Muscle layer of colon (tissue), 2 donors: Measurements from ENCODE around the gene HYOU1.
"Not testable (repeated sequence)": the region's sequence is repeated elsewhere in the genome, so short reads cannot be mapped to it uniquely, and the experiment has no call there.

Source experiments
- H3K27ac ChIP-seq: one replicate; pipeline ENCODE4 v1.7.0; 2013; ENCODE audit warnings: low read depth, mild to moderate bottlenecking, low read length, moderate library complexity
- H3K27me3 ChIP-seq, 2 donors: one replicate each; pipeline ENCODE4 v1.7.0; 2013; ENCODE audit warnings: low read length in 2 of 2, mild to moderate bottlenecking in 2 of 2; ENCODE audit not compliant: insufficient read depth in 2 of 2, control insufficient read depth in 1 of 2
- H3K36me3 ChIP-seq: one replicate; pipeline ENCODE4 v1.7.0; 2013; ENCODE audit warnings: mild to moderate bottlenecking, low read length; ENCODE audit not compliant: insufficient read depth
- H3K4me1 ChIP-seq: one replicate; pipeline ENCODE4 v1.7.0; 2013; ENCODE audit warnings: mild to moderate bottlenecking, low read length; ENCODE audit not compliant: insufficient read depth
- H3K4me3 ChIP-seq, 2 donors: one replicate each; pipeline ENCODE4 v1.7.0; 2013; ENCODE audit warnings: low read length in 2 of 2, low read depth in 1 of 2, mild to moderate bottlenecking in 1 of 2, moderate library complexity in 1 of 2
- H3K9ac ChIP-seq: one replicate; pipeline ENCODE4 v1.7.0; 2013; ENCODE audit warnings: low read length
- H3K9me3 ChIP-seq: one replicate; pipeline ENCODE4 v1.7.0; 2013; ENCODE audit warnings: mild to moderate bottlenecking, low read length
- donor health status: abdominal sarcoma.
- donor health status: Adenocarcinoma of cecum.

HYOU1 gene

DNA sequence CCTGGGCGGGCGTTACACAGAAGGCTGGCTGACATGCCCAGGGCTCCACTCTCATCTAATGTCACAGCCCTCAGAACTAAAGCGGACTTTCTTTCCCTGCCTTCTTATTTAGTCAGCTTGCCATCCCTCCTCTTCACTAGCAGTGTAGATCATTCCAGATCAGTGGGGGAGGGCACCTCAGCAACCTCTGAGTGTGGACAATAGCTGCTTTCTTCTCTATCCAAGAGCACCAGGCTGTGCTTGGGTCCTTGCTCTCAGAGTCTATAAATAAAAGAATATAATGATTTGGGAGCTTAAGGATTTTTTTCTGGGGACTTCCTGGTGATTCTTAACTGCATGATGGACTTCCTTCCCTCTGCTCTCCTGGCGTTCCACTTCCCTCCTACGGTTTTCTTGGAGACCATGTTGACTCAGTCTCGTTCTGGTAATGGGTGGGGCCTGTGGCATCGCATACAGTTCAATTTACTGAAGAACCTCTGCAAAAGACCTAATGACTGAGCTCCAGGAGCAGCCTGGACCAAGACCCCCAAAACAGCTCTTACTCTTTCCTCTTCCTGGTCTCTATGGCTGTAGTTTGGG, 24.8 kb upstream of the HYOU1 start:
- Histone ChIP-seq H3K27me3 (no peaks in the 10 kb centered on the region), H3K4me1 (peaks cover 14% of the 10 kb centered on the region), H3K9me3 (no peaks in the 10 kb centered on the region), H3K36me3 (peaks cover 54% of the 10 kb centered on the region), H3K4me3 (no peak overlapping the region), H3K9ac (no peak overlapping the region), H3K27ac (no peak overlapping the region)

DNA sequence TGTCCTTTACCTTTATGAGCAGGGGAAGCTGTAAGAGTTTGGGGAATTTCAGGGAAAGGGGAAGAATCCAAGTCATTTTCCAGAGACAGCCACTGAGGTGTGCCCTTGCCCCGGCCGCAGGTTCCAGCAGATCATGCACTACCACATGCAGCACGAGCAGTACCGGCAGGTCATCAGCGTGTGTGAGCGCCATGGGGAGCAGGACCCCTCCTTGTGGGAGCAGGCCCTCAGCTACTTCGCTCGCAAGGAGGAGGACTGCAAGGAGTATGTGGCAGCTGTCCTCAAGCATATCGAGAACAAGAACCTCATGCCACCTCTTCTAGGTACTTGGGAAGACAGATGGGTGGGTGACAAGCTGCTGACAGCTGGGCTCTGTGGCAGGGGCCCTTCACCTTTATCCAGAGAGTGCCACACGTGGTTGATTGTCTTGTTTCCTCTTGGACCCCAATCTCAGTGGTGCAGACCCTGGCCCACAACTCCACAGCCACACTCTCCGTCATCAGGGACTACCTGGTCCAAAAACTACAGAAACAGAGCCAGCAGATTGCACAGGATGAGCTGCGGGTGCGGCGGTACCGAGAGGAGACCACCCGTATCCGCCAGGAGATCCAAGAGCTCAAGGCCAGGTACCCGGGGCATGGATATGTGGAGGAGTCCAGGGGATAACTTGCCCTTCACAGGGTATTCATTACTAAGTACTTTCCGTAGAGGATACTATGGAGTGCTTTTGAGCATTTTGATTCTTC, 21.8 kb upstream of the HYOU1 start:
- Histone ChIP-seq H3K27me3 (no peaks in the 10 kb centered on the region), H3K36me3 (peaks cover 67% of the 10 kb centered on the region), H3K9me3 (no peaks in the 10 kb centered on the region), H3K4me3 (no peak overlapping the region), H3K4me1 (no peaks in the 10 kb centered on the region), H3K27ac (no peak overlapping the region), H3K9ac (no peak overlapping the region)

DNA sequence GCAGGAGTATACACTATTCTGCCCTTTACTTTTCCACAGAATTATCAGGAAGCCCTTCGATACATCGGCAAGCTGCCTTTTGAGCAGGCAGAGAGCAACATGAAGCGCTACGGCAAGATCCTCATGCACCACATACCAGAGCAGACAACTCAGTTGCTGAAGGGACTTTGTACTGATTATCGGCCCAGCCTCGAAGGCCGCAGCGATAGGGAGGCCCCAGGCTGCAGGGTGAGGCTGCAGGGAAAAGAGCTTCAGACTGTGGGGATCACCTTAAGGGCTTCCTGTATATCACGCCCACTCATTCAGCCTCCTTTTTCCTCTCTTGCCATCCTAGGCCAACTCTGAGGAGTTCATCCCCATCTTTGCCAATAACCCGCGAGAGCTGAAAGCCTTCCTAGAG, 20.8 kb upstream of the HYOU1 start:
- no peaks in the 10 kb centered on the region for H3K4me1 ChIP-seq
- H3K9ac ChIP-seq, result no peak overlapping the region
- H3K4me3 ChIP-seq, result no peak overlapping the region
- peaks cover 77% of the 10 kb centered on the region for H3K36me3 ChIP-seq
- no peak overlapping the region for H3K27ac ChIP-seq
- no peaks in the 10 kb centered on the region for H3K9me3 ChIP-seq
- H3K27me3 ChIP-seq, result no peaks in the 10 kb centered on the region

DNA sequence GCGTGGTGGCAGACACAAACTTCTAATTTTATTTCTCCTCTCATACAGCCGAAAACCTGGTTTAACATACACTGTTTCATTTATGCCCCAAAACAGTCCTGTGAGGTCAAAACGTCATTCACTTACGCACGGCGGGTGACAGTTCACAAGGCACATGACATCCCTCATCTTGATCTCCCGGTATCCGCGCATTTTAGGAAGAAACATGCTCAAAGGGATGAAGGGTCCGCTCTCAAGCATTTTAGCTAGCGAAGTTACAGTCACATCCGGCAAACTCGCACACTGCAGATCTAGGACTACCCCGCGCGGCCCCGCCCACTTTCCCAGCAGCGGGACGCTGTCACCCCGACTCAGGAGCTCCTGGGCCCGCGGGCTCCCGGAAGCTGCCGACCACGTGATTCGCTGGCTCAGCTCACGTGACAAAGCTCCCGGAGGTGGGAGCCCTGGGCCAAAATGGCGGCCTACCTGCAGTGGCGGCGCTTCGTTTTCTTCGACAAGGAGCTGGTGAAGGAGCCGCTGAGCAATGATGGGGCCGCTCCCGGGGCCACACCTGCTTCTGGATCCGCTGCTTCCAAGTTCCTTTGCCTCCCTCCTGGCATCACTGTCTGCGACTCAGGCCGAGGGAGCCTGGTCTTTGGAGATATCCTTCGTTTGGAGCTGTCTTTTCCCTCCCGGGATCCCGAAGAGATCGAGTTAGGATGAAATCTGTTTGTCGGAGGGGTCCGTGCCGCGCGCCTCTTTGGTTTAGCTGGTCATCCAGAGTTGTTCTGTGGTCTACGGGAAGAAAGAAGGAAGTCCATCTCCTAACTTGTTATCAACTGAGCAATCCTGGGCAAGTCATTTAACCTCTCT, 10.6 kb upstream of the HYOU1 start, which contains the start of gene VPS11:
Gene VPS11, plus strand, starts transcription at position 448 of the 852 bp plus-strand sequence. Its CDS starts 6 bp downstream, at position 454.
- H3K4me1 ChIP-seq, result peaks cover 22% of the 10 kb centered on the region
- H3K9ac ChIP-seq, result peak within 1 kb of the TSS; percentile 93
- H3K27me3 ChIP-seq, result no peaks in the 10 kb centered on the region
- peak within 1 kb of the TSS; percentile 95 for H3K27ac ChIP-seq
- peak within 1 kb of the TSS; percentile 51 to 100 for H3K4me3 ChIP-seq
- peaks cover 18% of the 10 kb centered on the region for H3K36me3 ChIP-seq
- no peaks in the 10 kb centered on the region for H3K9me3 ChIP-seq

DNA sequence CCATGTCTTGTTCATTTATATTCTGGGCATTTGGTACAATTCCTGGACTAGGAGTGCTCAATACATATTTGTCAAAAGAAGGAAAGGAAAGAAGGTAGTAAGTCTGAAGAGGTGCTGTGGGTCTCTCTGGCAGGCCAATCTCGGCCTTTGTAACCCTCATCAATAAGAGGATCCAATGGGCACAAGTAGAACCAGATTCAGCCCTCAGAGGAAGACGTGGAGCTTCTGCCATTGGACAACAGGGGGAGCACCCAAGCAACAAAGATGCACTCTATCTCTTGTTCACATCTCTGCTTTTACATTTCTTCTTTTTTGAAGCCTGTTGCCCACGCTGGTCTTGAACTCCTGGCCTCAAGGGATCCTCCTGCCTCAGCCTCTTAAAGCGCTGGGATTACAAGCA, 8.4 kb upstream of the HYOU1 start:
- H3K4me1 ChIP-seq, result peaks cover 22% of the 10 kb centered on the region
- H3K4me3 ChIP-seq, result no peak overlapping the region
- no peaks in the 10 kb centered on the region for H3K9me3 ChIP-seq
- no peak overlapping the region for H3K9ac ChIP-seq
- no peaks in the 10 kb centered on the region for H3K27me3 ChIP-seq
- peaks cover 4% of the 10 kb centered on the region for H3K36me3 ChIP-seq
- no peak overlapping the region for H3K27ac ChIP-seq

DNA sequence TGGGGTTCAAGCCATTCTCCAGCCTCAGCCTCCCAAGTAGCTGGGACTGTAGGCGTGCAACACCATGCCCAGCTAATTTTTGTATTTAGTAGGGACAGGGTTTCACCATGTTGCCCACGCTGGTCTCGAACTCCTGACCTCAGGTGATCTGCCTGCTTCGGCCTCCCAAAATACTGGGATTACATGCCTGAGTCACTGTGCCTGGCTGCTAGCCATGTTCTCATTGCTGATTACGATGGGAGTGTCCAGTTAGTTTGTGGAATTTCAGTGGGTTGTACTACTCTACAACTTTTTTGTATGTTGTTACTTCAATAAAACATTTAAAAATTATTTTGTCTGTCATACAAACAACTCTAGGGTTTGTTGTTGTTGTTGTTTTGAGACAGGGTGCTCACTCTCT, 5.8 kb upstream of the HYOU1 start:
- no peak overlapping the region for H3K4me3 ChIP-seq
- H3K4me1 ChIP-seq, result peaks cover 13% of the 10 kb centered on the region
- no peak overlapping the region for H3K9ac ChIP-seq
- no peaks in the 10 kb centered on the region for H3K27me3 ChIP-seq
- no peaks in the 10 kb centered on the region for H3K36me3 ChIP-seq
- no peak overlapping the region for H3K27ac ChIP-seq
- H3K9me3 ChIP-seq, result no peaks in the 10 kb centered on the region

DNA sequence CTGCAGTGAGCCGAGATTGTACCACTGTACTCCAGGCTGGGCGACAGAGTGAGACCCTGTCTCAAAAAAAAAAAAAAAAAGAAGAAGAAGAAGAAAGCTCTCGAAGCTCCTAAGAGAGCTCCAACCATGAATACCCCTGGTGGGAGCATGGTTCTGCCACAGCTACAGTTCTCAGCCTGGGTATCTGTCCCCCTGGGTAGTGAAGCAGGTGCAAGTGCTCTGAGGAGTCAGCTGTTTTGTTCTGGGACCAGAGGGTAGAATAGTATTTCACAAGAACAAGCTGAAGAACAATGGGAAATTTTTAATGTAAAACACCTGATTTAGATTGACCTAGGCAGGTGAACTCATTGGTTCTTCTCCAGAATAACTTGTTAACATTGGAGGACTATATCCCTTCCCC, 4.3 kb upstream of the HYOU1 start:
- Histone ChIP-seq H3K9ac (no peak overlapping the region), H3K9me3 (no peaks in the 10 kb centered on the region), H3K36me3 (no peaks in the 10 kb centered on the region), H3K27ac (no peak overlapping the region), H3K4me3 (no peak overlapping the region), H3K27me3 (no peaks in the 10 kb centered on the region), H3K4me1 (peaks cover 8% of the 10 kb centered on the region)

DNA sequence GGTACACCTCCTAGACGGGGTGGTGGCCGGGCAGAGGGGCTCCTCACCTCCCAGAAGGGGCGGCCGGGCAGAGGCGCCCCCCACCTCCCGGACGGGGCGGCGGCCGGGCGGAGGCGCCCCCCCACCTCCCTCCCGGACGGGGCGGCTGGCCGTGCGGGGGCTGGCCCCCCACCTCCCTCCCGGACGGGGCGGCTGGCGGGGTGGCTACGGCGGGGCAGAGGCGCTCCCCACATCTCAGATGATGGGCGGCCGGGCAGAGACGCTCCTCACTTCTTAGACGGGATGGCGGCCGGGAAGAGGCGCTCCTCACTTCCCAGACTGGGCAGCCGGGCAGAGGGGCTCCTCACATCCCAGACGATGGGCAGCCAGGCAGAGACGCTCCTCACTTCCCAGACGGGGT, 2.1 kb upstream of the HYOU1 start:
- not testable (repeated sequence) for H3K9me3 ChIP-seq, H3K9ac ChIP-seq, H3K27me3 ChIP-seq, H3K4me3 ChIP-seq, H3K27ac ChIP-seq
- peaks cover 14% of the 10 kb centered on the region for H3K4me1 ChIP-seq
- peaks cover 10% of the 10 kb centered on the region for H3K36me3 ChIP-seq

DNA sequence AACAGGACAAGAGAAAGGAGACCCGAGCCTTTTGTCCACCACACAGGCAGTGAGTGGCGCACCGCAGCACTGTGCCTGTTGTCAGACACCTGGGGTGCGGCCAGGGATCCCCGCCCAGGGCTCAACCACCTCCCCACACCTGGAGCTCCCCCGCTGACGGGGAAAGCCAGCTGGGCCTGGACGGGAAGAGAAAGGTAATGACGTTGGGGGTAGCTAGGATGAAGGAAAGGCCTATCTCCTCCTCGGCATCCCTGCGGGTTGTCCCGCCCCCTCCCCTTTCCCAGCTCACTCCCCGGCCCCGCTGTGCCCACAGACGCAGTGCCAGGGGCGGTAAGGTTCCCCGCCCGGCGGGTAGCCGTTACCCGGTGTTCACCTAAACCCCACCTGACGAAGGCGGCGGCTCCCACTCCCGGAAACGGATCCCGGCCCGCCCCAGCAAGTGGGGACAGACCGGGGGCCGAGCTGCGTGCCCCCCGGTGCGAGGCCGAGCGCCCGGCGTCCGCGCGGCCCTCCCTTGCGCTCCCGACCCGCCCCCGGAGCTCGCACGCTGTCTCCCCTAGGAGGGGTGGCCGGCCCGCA, 495 bp downstream of the HYOU1 start:
- Histone ChIP-seq H3K4me3 (peak overlapping the region; percentile 79 to 91), H3K9me3 (no peaks in the 10 kb centered on the region), H3K27ac (peak overlapping the region; percentile 85), H3K36me3 (peaks cover 36% of the 10 kb centered on the region), H3K4me1 (peaks cover 14% of the 10 kb centered on the region), H3K27me3 (no peaks in the 10 kb centered on the region), H3K9ac (peak overlapping the region; percentile 78)

DNA sequence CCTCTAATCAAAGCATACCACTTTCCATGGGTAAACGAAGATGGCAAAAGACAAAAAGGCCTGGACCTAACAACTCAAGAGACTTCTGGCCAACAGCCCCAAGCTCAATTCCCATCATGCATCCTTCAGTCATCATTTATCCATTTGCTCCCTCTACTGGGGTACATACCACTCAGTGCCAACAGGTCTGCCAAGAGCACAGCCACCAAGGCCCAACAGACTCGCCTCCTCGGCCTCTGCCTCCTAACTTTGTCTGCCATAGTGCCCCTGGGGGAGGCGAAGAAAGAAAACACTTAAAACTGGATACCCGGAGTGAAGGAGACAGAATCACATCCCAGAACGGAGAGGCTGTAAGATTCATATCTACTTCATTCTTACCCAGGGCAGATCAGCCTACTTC, 1.1 kb downstream of the HYOU1 start:
- Histone ChIP-seq H3K27ac (peak overlapping the region; percentile 85), H3K4me1 (peaks cover 14% of the 10 kb centered on the region), H3K9ac (peak overlapping the region; percentile 78), H3K4me3 (peak overlapping the region; percentile 79 to 91), H3K36me3 (peaks cover 42% of the 10 kb centered on the region), H3K9me3 (no peaks in the 10 kb centered on the region), H3K27me3 (no peaks in the 10 kb centered on the region)

DNA sequence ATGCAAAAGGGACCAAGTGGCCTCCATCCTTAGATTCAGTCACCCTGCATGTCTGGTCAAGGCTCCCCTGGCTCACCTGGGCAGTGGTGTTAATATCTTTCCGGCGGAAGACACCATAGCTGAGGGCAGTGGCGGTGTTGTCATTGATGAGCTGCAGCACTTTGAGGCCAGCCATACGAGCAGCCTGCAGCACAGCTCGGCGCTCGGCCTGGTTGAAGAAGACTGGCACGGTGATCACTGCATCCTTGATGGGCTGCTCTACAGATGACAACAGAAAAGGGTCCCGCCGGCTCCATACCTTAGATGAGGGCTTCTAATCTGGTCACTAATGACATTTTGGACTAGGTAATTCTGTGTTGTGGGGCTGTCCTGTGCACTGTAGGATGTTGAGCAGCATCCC, 2.6 kb downstream of the HYOU1 start:
- Histone ChIP-seq H3K9me3 (no peaks in the 10 kb centered on the region), H3K27ac (no peak overlapping the region), H3K4me1 (peaks cover 14% of the 10 kb centered on the region), H3K36me3 (peaks cover 51% of the 10 kb centered on the region), H3K9ac (no peak overlapping the region), H3K27me3 (no peaks in the 10 kb centered on the region), H3K4me3 (no peak overlapping the region)
